H9 (cell line): ENCODE measurements around the gene DCHS1. TPM values are rescaled to one million over a fixed set of nuclear protein-coding genes. Genes with fewer than 3 reads are reported as not detected.

Experiments
- DNase-seq: peaks from one replicate; pipeline ENCODE4 v3.0.0-alpha.2; 2017
- H2AFZ ChIP-seq: one replicate; pipeline ENCODE4 v1.6.1; 2013; ENCODE audit warnings: mild to moderate bottlenecking, low read length, control low read depth, moderate library complexity
- H2AK5ac ChIP-seq: 2 replicates; pipeline ENCODE4 v1.6.1; 2013; ENCODE audit warnings: low read length, control low read depth, mixed read lengths; ENCODE audit not compliant: insufficient read length
- H2BK120ac ChIP-seq: one replicate; pipeline ENCODE4 v1.6.1; 2013; ENCODE audit warnings: low read depth, mild to moderate bottlenecking, low read length, control low read depth, inconsistent platforms; ENCODE audit not compliant: poor library complexity, severe bottlenecking
- H2BK12ac ChIP-seq: 2 replicates; pipeline ENCODE4 v1.6.1; 2013; ENCODE audit warnings: low read length, control low read depth, mixed read lengths, low read depth; ENCODE audit not compliant: insufficient read length
- H2BK15ac ChIP-seq: 2 replicates; pipeline ENCODE4 v1.6.1; 2013; ENCODE audit warnings: low read depth, low read length, control low read depth
- H2BK20ac ChIP-seq: one replicate; pipeline ENCODE4 v1.6.1; 2013; ENCODE audit warnings: low read depth, mild to moderate bottlenecking, low read length, control low read depth, inconsistent platforms; ENCODE audit not compliant: poor library complexity, severe bottlenecking
- H2BK5ac ChIP-seq: 2 replicates; pipeline ENCODE4 v1.6.1; 2013; ENCODE audit warnings: low read length, control low read depth, mixed read lengths; ENCODE audit not compliant: insufficient read length
- H3K14ac ChIP-seq: 2 replicates; pipeline ENCODE4 v1.6.1; 2013; ENCODE audit warnings: low read length, control low read depth; ENCODE audit not compliant: insufficient read depth
- H3K18ac ChIP-seq: 2 replicates; pipeline ENCODE4 v1.6.1; 2013; ENCODE audit warnings: low read depth, mild to moderate bottlenecking, mixed read lengths, low read length, control low read depth; ENCODE audit not compliant: insufficient read length
- H3K23ac ChIP-seq: 2 replicates; pipeline ENCODE4 v1.6.1; 2013; ENCODE audit warnings: low read length, control low read depth, mixed read lengths, low read depth; ENCODE audit not compliant: insufficient read length
- H3K23me2 ChIP-seq: 2 replicates; pipeline ENCODE4 v1.6.1; 2013; ENCODE audit warnings: low read depth, mild to moderate bottlenecking, mixed read lengths, low read length, control low read depth; ENCODE audit not compliant: insufficient read length, poor library complexity, severe bottlenecking
- H3K27ac ChIP-seq: 2 replicates; pipeline ENCODE4 v1.5.1; 2013; ENCODE audit warnings: low read length, control low read depth, mixed read lengths, low read depth; ENCODE audit not compliant: insufficient read length
- H3K27me3 ChIP-seq: 2 replicates; pipeline ENCODE4 v1.6.1; 2013; ENCODE audit warnings: low read length, control low read depth, inconsistent platforms; ENCODE audit not compliant: insufficient read depth
- H3K4ac ChIP-seq: 2 replicates; pipeline ENCODE4 v1.6.1; 2013; ENCODE audit warnings: low read depth, mild to moderate bottlenecking, control low read depth, inconsistent platforms, low read length, moderate library complexity
- H3K4me1 ChIP-seq: 2 replicates; pipeline ENCODE4 v1.6.1; 2013; ENCODE audit warnings: low read length, control low read depth, inconsistent platforms; ENCODE audit not compliant: insufficient read depth
- H3K4me2 ChIP-seq: 2 replicates; pipeline ENCODE4 v1.6.1; 2013; ENCODE audit warnings: low read length, control low read depth, mixed read lengths; ENCODE audit not compliant: insufficient read length, insufficient read depth
- H3K56ac ChIP-seq: 2 replicates; pipeline ENCODE4 v1.6.1; 2013; ENCODE audit warnings: low read depth, mild to moderate bottlenecking, mixed read lengths, low read length, control low read depth; ENCODE audit not compliant: insufficient read length
- H3K79me1 ChIP-seq: 2 replicates; pipeline ENCODE4 v1.6.1; 2013; ENCODE audit warnings: low read depth, mild to moderate bottlenecking, moderate library complexity, low read length, control low read depth, inconsistent platforms; ENCODE audit not compliant: insufficient read depth, poor library complexity, severe bottlenecking
- H3K79me2 ChIP-seq: 2 replicates; pipeline ENCODE4 v1.6.1; 2013; ENCODE audit warnings: low read length, control low read depth, inconsistent platforms; ENCODE audit not compliant: insufficient read depth
- H3K9ac ChIP-seq: 2 replicates; pipeline ENCODE4 v1.6.1; 2013; ENCODE audit warnings: low read length, control low read depth, mixed read lengths; ENCODE audit not compliant: insufficient read length; ENCODE audit errors: extremely low read depth
- H3K9me3 ChIP-seq: one replicate; pipeline ENCODE4 v1.6.1; 2013; ENCODE audit warnings: low read depth, low read length, inconsistent platforms; ENCODE audit not compliant: control insufficient read depth
- H3T11ph ChIP-seq: one replicate; pipeline ENCODE4 v1.6.1; 2013; ENCODE audit warnings: mild to moderate bottlenecking, low read length, control low read depth, inconsistent platforms
- H4K20me1 ChIP-seq: one replicate; pipeline ENCODE4 v1.6.1; 2013; ENCODE audit not compliant: control insufficient read depth, insufficient read length, insufficient read depth
- H4K5ac ChIP-seq: 2 replicates; pipeline ENCODE4 v1.6.1; 2013; ENCODE audit warnings: low read depth, mild to moderate bottlenecking, mixed read lengths, low read length, control low read depth; ENCODE audit not compliant: insufficient read length
- H4K8ac ChIP-seq: replicated peaks from 2 replicates; pipeline ENCODE4 v1.6.1; 2013; ENCODE audit warnings: low read length, control low read depth, mixed read lengths, low read depth; ENCODE audit not compliant: insufficient read length
- H4K91ac ChIP-seq: 2 replicates; pipeline ENCODE4 v1.6.1; 2013; ENCODE audit warnings: low read depth, mild to moderate bottlenecking, moderate library complexity, mixed read lengths, low read length, control low read depth; ENCODE audit not compliant: insufficient read length
- H3K27ac Mint-ChIP-seq, 3 experiments: 2 replicates in 2 of 3; 3 replicates in 1 of 3; pipeline ENCODE4 v1.8.0; 2020 to 2021; ENCODE audit warnings: mixed read lengths in 3 of 3, mild to moderate bottlenecking in 1 of 3, moderate library complexity in 1 of 3
- H3K27me3 Mint-ChIP-seq: 2 replicates; pipeline ENCODE4 v1.8.0; 2021; ENCODE audit warnings: low read depth, mild to moderate bottlenecking, moderate library complexity, mixed read lengths
- H3K36me3 Mint-ChIP-seq, 3 experiments: 2 replicates in 2 of 3; 3 replicates in 1 of 3; pipeline ENCODE4 v1.8.0; 2020 to 2021; ENCODE audit warnings: low read depth in 3 of 3, mixed read lengths in 3 of 3; ENCODE audit not compliant: insufficient read depth in 1 of 3
- H3K4me1 Mint-ChIP-seq, 2 experiments: 2 replicates each; pipeline ENCODE4 v1.8.0; 2020; ENCODE audit warnings: mixed read lengths in 2 of 2
- H3K4me3 Mint-ChIP-seq, 2 experiments: 2 replicates in 1 of 2; 3 replicates in 1 of 2; pipeline ENCODE4 v1.8.0; 2020 to 2021; ENCODE audit warnings: mild to moderate bottlenecking in 2 of 2, mixed read lengths in 2 of 2, moderate library complexity in 1 of 2
- H3K9me3 Mint-ChIP-seq, 2 experiments: 2 replicates in 1 of 2; 3 replicates in 1 of 2; pipeline ENCODE4 v1.8.0; 2020; ENCODE audit warnings: mild to moderate bottlenecking in 2 of 2, mixed read lengths in 2 of 2, moderate library complexity in 1 of 2
- WGBS: extraction: QIAGEN DNeasy Blood & Tissue Kit; methylation state at CpG from one replicate; pipeline ENCODE4 v1.1.7; 2013; ENCODE audit warnings: missing lambda C conversion rate, low lambda C conversion rate, mixed read lengths; ENCODE audit not compliant: insufficient read length; ENCODE audit errors: extremely low coverage; 5-methylcytosine and 5-hydroxymethylcytosine counted together
- total RNA-seq: library from RNA; stranded (reverse); gene quantifications from 2 replicates; pipeline ENCODE4 v1.2.1, GENCODE V29; 2021
- TF ChIP-seq, protein P1 (sequence below): fragments of 200-600 bp; sonication (generic); conservative IDR thresholded peaks from 3 replicates; pipeline ENCODE4 v1.8.0; 2021; ENCODE audit warnings: antibody characterized with exemption, mild to moderate bottlenecking

The DCHS1 gene
- total RNA-seq, 1 experiment from 2014 or later = 12.5 TPM

DNA sequence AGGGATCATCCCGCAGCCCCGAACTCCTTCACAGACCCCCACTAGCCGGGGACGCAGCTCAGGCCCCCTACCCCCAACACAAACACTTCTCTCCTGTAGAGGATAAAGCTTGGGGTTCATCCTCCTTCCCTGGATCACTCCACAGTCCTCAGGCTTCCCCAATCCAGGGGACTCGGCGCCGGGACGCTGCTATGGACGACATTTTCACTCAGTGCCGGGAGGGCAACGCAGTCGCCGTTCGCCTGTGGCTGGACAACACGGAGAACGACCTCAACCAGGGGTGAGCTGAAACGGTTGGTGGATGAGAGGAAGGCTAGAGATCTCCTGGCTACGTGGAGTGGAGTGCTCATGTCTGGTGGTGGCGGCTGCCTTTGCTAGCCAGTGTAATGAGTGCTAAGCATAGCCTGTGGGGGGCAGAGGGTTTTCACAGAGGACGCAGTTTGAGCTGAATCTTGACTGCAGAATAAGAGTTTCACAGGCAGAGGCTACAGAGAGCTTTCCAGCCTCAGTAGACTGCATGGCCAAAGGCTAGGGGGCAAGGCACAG, 51.5 kb downstream of the DCHS1 start:
- H3K4me1 Mint-ChIP-seq = peaks cover 15 to 16% of the 10 kb centered on the region in 2 experiments
- Histone ChIP-seq H2BK15ac (no peak overlapping the region), H3K23me2 (peaks cover 15% of the 10 kb centered on the region), H4K5ac (no peak overlapping the region), H2AK5ac (no peak overlapping the region), H3K14ac (peak overlapping the region; percentile 91; the same call in 1 of the 2 replicates), H3K56ac (no peak overlapping the region), H4K91ac (no peak overlapping the region), H2AFZ (no peak overlapping the region), H4K20me1 (no peaks in the 10 kb centered on the region), H2BK20ac (no peak overlapping the region), H3K9me3 (no peaks in the 10 kb centered on the region), H3K4me1 (peaks cover 3% of the 10 kb centered on the region; the same call in 1 of the 2 replicates), H2BK5ac (peak overlapping the region; percentile 25), H3K9ac (peak overlapping the region; percentile 95), H3K27me3 (no peaks in the 10 kb centered on the region), H3K27ac (no peak overlapping the region), H3T11ph (no peak overlapping the region), H2BK120ac (no peak overlapping the region), H3K23ac (no peak overlapping the region), H3K4me2 (peak overlapping the region; percentile 88), H4K8ac (no peak overlapping the region), H3K79me1 (no peaks in the 10 kb centered on the region), H2BK12ac (no peak overlapping the region), H3K4ac (no peak overlapping the region; the same call in 1 of the 2 replicates), H3K18ac (peak overlapping the region; percentile 86), H3K79me2 (peaks cover 7% of the 10 kb centered on the region; the same call in 1 of the 2 replicates)
- TF ChIP-seq, protein P1, sequence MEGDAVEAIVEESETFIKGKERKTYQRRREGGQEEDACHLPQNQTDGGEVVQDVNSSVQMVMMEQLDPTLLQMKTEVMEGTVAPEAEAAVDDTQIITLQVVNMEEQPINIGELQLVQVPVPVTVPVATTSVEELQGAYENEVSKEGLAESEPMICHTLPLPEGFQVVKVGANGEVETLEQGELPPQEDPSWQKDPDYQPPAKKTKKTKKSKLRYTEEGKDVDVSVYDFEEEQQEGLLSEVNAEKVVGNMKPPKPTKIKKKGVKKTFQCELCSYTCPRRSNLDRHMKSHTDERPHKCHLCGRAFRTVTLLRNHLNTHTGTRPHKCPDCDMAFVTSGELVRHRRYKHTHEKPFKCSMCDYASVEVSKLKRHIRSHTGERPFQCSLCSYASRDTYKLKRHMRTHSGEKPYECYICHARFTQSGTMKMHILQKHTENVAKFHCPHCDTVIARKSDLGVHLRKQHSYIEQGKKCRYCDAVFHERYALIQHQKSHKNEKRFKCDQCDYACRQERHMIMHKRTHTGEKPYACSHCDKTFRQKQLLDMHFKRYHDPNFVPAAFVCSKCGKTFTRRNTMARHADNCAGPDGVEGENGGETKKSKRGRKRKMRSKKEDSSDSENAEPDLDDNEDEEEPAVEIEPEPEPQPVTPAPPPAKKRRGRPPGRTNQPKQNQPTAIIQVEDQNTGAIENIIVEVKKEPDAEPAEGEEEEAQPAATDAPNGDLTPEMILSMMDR = 0 out of 3 replicates have a peak, but pooled peaks have one; percentile 8
- no peaks in the 10 kb centered on the region; the same call in 1 of the 2 replicates for H3K27me3 Mint-ChIP-seq
- no peaks in the 10 kb centered on the region for H3K9me3 Mint-ChIP-seq
- peak; percentile 49 for DNase-seq
- peaks cover 15 to 49% (median 39%) of the 10 kb centered on the region in 3 experiments; a peak in 6 of 7 replicates for H3K36me3 Mint-ChIP-seq
- no peak overlapping the region for H3K4me3 Mint-ChIP-seq
- no CpG with 5 or more reads among the region's 20 CpGs for WGBS
- no peak overlapping the region for H3K27ac Mint-ChIP-seq
